Muscle of leg (tissue), 11 donors: Measurements from ENCODE around the gene CEACAM21. TPM values are rescaled to one million over a fixed set of nuclear protein-coding genes. Genes with fewer than 3 reads are reported as not detected.
A peak's percentile ranks its signal among the peaks of the same experiment; 100 is the strongest.

Source experiments
- DNase-seq: peaks from one replicate; pipeline ENCODE4 v3.0.0; 2013
- H3K27ac ChIP-seq: one replicate; pipeline ENCODE4 v1.5.1; 2013; ENCODE audit warnings: mild to moderate bottlenecking, low read length, control low read depth
- H3K27me3 ChIP-seq: one replicate; pipeline ENCODE4 v1.6.1; 2013; ENCODE audit warnings: low read length; ENCODE audit not compliant: control insufficient read depth, insufficient read depth
- H3K36me3 ChIP-seq: one replicate; pipeline ENCODE4 v1.6.1; 2013; ENCODE audit warnings: low read length; ENCODE audit not compliant: control insufficient read depth, insufficient read depth
- H3K4me1 ChIP-seq: one replicate; pipeline ENCODE4 v1.6.1; 2013; ENCODE audit warnings: low read length; ENCODE audit not compliant: control insufficient read depth, insufficient read depth
- H3K4me3 ChIP-seq: one replicate; pipeline ENCODE4 v1.5.1; 2013; ENCODE audit warnings: low read length, control low read depth
- H3K9me3 ChIP-seq: replicated peaks from 2 replicates; pipeline ENCODE4 v1.6.1; 2013; ENCODE audit warnings: low read depth, low read length; ENCODE audit not compliant: control insufficient read depth
- WGBS: methylation state at CpG from one replicate; pipeline ENCODE4 v1.1.5; 2013; ENCODE audit warnings: missing lambda C conversion rate; ENCODE audit not compliant: insufficient coverage; 5-methylcytosine and 5-hydroxymethylcytosine counted together
- polyA plus RNA-seq, 8 donors: library from polyadenylated mRNA; unstranded; fragments of 120-200 nt; gene quantifications; one replicate each; pipeline versions ENCODE4 v1.2.1 to v1.2.3, GENCODE V29; 2013; ENCODE audit warnings: inconsistent platforms in 1 of 8, low replicate concordance in 1 of 8; ENCODE audit not compliant: insufficient read length in 8 of 8, insufficient read depth in 1 of 8
- total RNA-seq: library from RNA; stranded (reverse); fragments of 120-200 nt; gene quantifications from one replicate; pipeline ENCODE4 v1.2.4, GENCODE V29; 2013

The CEACAM21 gene
- total and polyA plus RNA-seq, 9 donors, result 1.4 to 4.1 (median 1.7) TPM

DNA sequence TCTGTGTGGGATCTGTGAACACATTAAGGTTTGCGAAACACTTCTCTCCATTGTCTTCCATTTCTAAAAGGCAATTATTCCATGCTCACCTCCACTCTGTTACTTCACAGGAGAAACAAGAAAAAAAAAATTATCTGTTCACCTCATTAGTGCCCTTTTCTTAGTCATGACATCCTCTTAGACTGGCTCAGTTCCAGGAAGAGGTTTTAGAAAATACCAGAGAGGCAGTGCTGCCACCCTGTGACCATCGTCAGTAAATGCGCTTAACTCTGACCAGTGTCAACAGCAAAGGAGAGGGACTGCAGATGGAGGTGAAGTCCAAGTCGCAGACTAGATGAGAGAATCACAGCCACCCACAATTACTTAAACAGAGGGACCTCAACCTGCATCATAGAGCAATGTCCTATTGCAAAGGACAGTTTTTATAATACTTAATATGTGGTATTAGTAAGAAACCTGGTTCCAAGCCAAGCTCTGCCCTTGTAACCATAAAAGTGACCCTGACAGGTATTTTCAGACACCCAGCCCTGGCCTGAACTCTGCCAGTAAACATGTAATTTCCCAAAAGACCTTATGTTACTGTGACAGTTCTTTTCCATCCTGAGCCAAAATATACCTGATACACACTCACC, 19.4 kb downstream of the CEACAM21 start:
- no peaks in the 10 kb centered on the region for H3K4me1 ChIP-seq
- H3K9me3 ChIP-seq, result no peaks in the 10 kb centered on the region
- peak; percentile 65 for DNase-seq
- H3K27me3 ChIP-seq, result no peaks in the 10 kb centered on the region
- no peaks in the 10 kb centered on the region for H3K36me3 ChIP-seq
- WGBS, result no CpG with 5 or more reads among the region's 4 CpGs
- H3K4me3 ChIP-seq, result no peak overlapping the region
- H3K27ac ChIP-seq, result no peak overlapping the region

DNA sequence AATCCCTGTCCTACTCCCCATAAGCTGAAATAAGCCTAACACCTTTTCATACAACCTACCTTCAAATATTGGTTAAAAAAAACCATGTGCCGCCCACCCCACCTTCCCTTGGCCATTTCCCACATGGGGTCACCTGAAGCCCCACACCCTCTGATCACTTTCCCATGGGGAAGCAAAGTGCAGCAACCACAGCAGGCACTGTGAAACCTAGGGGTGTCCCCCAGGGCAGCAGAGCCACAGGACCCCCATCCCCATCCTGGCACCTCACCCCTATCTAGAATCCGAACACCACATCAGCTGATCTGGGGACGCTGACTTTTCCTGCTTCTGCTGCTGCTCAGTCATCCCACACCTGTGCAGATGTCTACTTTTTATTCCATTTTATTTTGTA, 19.9 kb downstream of the CEACAM21 start:
- 49% methylated on average over 2 of the region's 3 CpGs for WGBS
- H3K4me1 ChIP-seq, result no peaks in the 10 kb centered on the region
- DNase-seq, result no peak
- no peaks in the 10 kb centered on the region for H3K9me3 ChIP-seq
- no peak overlapping the region for H3K27ac ChIP-seq
- no peaks in the 10 kb centered on the region for H3K27me3 ChIP-seq
- no peak overlapping the region for H3K4me3 ChIP-seq
- H3K36me3 ChIP-seq, result no peaks in the 10 kb centered on the region

DNA sequence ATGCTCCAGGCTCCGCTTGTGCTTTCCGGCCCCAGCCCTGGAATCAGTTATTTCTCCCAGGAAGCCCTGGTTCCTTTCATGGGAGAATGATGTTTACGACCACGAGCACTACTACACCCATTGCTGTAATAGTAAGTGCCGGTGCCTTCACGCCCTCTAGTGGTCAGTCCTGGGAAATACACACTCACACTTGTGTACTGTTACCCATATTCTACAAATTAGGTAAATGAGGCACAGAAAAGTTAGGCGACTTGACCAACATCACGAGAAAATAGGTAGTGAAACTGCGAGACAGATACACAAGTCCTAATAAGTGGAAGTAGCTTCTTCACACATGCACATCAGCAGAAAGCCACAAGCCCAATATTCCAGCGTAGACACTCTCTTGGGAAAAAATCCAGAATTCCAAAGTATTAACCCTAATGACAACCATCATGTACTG, 21.7 kb downstream of the CEACAM21 start:
- peak; percentile 67 for DNase-seq
- no peaks in the 10 kb centered on the region for H3K27me3 ChIP-seq
- no peaks in the 10 kb centered on the region for H3K36me3 ChIP-seq
- H3K9me3 ChIP-seq, result no peaks in the 10 kb centered on the region
- H3K27ac ChIP-seq, result no peak overlapping the region
- 8% methylated on average over 2 of the region's 10 CpGs for WGBS
- H3K4me1 ChIP-seq, result no peaks in the 10 kb centered on the region
- no peak overlapping the region for H3K4me3 ChIP-seq

DNA sequence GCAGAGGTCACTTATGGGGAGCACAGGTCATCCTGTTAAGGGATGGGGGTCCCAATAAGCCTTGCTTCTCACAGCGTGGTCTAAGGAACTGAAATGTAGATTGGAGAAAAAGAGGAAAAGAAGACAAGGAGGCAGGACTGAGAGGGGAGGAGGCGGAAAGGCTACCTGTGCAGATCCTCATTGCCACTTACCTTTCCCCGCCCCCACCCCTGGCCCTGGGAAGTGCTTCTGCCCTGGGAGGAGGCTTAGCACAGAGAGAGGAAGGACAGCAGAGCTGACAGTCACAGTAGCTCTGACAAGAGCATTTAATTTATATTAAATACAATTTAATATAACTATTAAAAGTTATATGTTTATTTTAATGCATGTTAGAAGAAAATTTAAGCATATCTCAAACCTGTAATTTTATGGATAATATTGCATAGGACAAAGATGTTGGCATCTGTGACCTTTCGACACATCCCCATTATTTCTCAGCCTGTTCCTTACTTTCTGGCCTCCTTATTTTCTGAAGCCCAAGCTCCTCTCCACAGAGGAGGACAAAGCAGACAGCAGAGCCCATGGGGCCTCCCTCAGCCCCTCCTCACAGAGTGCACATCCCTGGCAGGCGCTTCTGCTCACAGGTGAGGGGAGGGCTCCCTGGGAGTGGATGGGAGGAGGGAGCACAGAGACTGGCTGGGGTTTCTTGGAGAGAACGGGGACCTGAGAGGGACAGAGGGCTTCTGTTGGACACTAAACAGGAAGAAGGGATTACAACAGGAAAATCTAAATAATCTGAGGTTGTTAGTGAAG, 23.4 kb downstream of the CEACAM21 start:
- no peaks in the 10 kb centered on the region for H3K4me1 ChIP-seq
- DNase-seq, result no peak
- H3K36me3 ChIP-seq, result no peaks in the 10 kb centered on the region
- H3K27ac ChIP-seq, result no peak overlapping the region
- H3K27me3 ChIP-seq, result no peaks in the 10 kb centered on the region
- 10% methylated on average over 2 of the region's 6 CpGs for WGBS
- H3K4me3 ChIP-seq, result no peak overlapping the region
- H3K9me3 ChIP-seq, result no peaks in the 10 kb centered on the region

DNA sequence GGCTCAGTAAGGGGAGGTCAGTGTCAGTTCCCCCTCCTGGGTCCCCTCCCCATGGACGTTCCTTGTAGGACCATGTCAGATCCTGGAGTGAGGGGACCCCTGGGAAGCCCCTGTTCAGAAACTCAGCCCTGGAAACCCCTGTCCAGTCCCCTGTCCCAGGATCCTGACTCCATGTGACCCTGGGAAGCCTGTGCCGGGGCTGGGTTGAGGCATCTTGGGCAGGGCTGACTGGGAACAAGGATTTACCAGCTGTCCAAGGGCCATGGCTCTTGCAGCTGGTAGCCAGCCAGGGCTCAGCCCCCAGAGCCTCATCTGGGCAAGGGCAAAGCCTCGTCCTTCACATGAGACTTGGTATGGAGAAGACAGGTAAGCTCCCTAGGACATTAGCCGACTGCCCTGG, 25.8 kb downstream of the CEACAM21 start:
- Histone ChIP-seq H3K27me3 (no peaks in the 10 kb centered on the region), H3K4me1 (no peaks in the 10 kb centered on the region), H3K4me3 (no peak overlapping the region), H3K9me3 (no peaks in the 10 kb centered on the region), H3K27ac (no peak overlapping the region), H3K36me3 (no peaks in the 10 kb centered on the region)
- WGBS, result 50% methylated on average over 4 of the region's 4 CpGs
- no peak for DNase-seq

DNA sequence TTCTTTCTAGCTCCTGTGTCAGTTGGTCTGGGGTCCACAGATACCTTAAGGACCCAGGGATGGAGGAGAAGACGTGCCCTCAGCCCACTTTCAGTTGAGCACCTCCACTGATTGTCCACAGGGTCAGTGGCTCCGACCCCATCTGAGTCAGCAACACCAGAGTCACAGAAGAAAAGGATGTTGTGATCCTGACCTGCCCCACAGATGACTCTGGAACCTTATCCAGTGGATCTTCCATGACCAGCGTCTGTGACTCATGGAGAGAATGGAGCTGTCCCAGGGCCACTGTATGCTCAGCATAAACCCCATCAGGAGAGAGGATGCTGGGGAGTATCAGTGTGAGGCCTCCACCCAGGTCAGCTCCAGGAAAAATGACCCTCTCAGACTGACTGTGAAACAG, 28.9 kb downstream of the CEACAM21 start:
- H3K27ac ChIP-seq, result no peak overlapping the region
- H3K36me3 ChIP-seq, result no peaks in the 10 kb centered on the region
- 80% methylated on average over 1 of the region's 3 CpGs for WGBS
- no peaks in the 10 kb centered on the region for H3K27me3 ChIP-seq
- H3K9me3 ChIP-seq, result no peaks in the 10 kb centered on the region
- H3K4me3 ChIP-seq, result no peak overlapping the region
- no peak for DNase-seq
- no peaks in the 10 kb centered on the region for H3K4me1 ChIP-seq

DNA sequence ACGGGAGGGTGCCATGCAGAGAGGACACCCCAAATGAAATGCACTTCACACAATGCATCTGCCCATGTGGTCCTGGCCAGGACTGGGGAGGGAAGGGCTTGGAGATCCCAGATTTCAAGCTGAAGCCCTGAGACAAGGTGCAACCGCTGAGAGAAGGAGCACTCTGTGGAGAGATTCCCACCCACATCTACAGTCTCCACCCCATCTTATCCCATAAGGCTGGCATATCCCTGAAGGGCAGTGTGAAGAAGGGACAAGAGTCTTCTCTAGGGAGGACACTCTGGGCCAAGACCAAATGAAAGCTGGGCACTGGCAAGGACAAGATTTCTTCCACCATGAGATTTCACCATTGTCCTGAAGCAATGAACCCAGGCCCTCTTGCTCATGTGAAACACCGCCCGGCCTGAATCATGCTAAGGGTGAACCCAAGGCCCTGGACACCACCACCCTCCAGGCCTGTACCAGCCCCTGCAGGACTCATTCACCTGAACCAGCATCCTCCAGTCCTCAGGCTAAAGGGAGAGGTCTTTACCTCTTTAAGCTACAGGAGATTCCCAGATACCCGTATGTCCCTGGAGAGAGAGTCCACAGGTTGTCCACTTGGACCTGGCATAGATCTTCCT, 30.4 kb downstream of the CEACAM21 start:
- no peak overlapping the region for H3K27ac ChIP-seq
- H3K36me3 ChIP-seq, result no peaks in the 10 kb centered on the region
- no peak overlapping the region for H3K4me3 ChIP-seq
- DNase-seq, result no peak
- H3K4me1 ChIP-seq, result no peaks in the 10 kb centered on the region
- WGBS, result 89% methylated on average over 3 of the region's 5 CpGs
- no peaks in the 10 kb centered on the region for H3K9me3 ChIP-seq
- no peaks in the 10 kb centered on the region for H3K27me3 ChIP-seq

DNA sequence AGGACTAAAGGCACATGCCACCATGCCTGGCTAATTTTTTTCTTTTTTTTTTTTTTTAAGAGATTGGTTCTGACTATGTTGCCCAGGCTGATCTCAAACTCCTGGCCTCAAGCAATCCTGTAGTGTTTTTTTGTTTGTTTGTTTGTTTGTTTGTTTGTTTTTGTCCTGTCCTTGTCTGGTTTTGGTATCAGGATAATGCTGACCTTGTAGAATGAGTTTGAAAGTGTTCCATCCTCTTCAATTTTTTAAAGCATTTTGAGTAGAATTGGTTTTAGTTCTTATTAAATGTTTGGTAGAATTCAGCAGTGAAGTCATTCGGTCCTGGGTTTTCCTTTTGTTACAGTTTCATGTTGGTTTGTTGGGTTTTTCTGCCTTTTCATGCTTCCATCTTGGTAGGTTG, 31.7 kb downstream of the CEACAM21 start:
- Histone ChIP-seq H3K27ac (no peak overlapping the region), H3K9me3 (no peaks in the 10 kb centered on the region), H3K4me3 (no peak overlapping the region), H3K27me3 (no peaks in the 10 kb centered on the region), H3K36me3 (no peaks in the 10 kb centered on the region), H3K4me1 (no peaks in the 10 kb centered on the region)
- WGBS, result 60% methylated on average over 1 of the region's 1 CpG
- DNase-seq, result no peak

DNA sequence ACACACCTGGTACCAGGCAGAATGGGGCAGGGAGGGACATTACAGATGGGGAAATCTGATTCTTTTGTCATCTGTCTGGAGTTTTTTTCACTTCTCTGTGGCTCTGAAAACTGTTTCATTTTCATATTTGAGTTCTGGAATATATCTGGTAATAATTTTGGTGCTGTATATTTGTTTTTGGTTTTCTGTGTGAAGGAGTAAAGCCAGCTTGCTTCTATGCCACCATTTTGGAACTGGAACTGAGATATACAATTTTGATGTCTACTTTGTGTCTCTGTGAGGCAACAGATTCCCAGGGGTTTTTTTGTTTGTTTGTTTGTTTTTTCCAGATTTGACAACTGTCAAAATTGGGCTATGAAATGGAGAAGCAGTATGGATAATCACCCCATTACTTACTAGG, 34.8 kb downstream of the CEACAM21 start:
- H3K4me3 ChIP-seq, result no peak overlapping the region
- no peaks in the 10 kb centered on the region for H3K36me3 ChIP-seq
- H3K9me3 ChIP-seq, result no peaks in the 10 kb centered on the region
- no peaks in the 10 kb centered on the region for H3K27me3 ChIP-seq
- H3K27ac ChIP-seq, result no peak overlapping the region
- no peak for DNase-seq
- no peaks in the 10 kb centered on the region for H3K4me1 ChIP-seq

DNA sequence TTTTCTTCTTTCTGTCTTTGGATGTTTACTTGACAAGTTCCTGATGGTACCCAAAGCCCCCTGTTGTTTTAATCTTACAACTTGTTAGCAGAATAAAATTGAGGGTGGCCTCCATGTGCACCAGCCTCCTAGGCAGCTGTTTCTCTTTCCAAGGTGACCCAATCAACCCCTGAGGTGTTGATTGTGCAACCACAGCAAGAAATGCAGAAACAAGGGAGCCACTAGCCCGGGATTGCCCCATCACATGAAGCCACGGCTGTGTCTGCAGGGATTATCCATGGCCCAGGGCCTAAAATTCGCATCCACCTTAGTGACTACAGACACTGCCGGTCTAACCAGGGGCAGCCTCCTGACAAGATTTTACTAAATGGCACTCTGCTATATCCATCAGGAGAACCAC, 36.5 kb downstream of the CEACAM21 start:
- DNase-seq, result no peak
- H3K4me3 ChIP-seq, result no peak overlapping the region
- H3K27me3 ChIP-seq, result no peaks in the 10 kb centered on the region
- no peaks in the 10 kb centered on the region for H3K36me3 ChIP-seq
- 70% methylated on average over 4 of the region's 4 CpGs for WGBS
- no peaks in the 10 kb centered on the region for H3K9me3 ChIP-seq
- no peak overlapping the region for H3K27ac ChIP-seq
- no peaks in the 10 kb centered on the region for H3K4me1 ChIP-seq
